B cell (primary cell): ENCODE data around the gene FBXO34. TPM values are rescaled to one million over a fixed set of nuclear protein-coding genes. Genes with fewer than 3 reads are reported as not detected.

Experiments used
- ATAC-seq: fragments of 200-7000 bp; cut with Tn5 transposase; one replicate; pipeline ENCODE4 v1.10.0; 2021; ENCODE audit warnings: low read depth, mild to moderate bottlenecking, moderate number of reproducible peaks, moderate library complexity
- CTCF ChIA-PET: fragments of 350-600 bp; sonication (Branson Sonifier 250); formaldehyde crosslinking; loops from one replicate; lab custom pipeline; 2021; ENCODE audit warnings: antibody characterized with exemption, inconsistent platforms; lab: Charles Lee
- POLR2A ChIA-PET: fragments of 350-600 bp; sonication (Branson Sonifier 250); formaldehyde crosslinking; loops from one replicate; lab custom pipeline; 2021; ENCODE audit warnings: antibody characterized with exemption; lab: Charles Lee
- DNase-seq: peaks from one replicate; pipeline ENCODE4 v3.0.0; 2013
- H2AFZ ChIP-seq: 2 replicates; pipeline ENCODE4 v1.6.1; 2012; ENCODE audit warnings: mild to moderate bottlenecking, low read depth, low read length; ENCODE audit not compliant: insufficient read depth, poor library complexity, severe bottlenecking
- H3K27ac ChIP-seq, 2 donors: 1 replicate in 1 of 2; 2 replicates in 1 of 2; pipeline ENCODE4 v1.5.1; 2012 to 2013; ENCODE audit warnings: low read length in 2 of 2, mild to moderate bottlenecking in 2 of 2, moderate library complexity in 1 of 2
- H3K27me3 ChIP-seq, 4 experiments: fragments of 200-600 bp in 1 of 4; sonication (generic) in 1 of 4; replicated peaks in 1 of 4; 1 replicate in 2 of 4; 2 replicates in 2 of 4; pipeline versions ENCODE4 v1.6.1 to v1.7.0; 2013 to 2016; ENCODE audit warnings: low read length in 3 of 4, mild to moderate bottlenecking in 2 of 4, mixed read lengths in 1 of 4, moderate library complexity in 1 of 4; ENCODE audit not compliant: insufficient read depth in 4 of 4, control insufficient read depth in 3 of 4; ENCODE audit errors: control extremely low read depth in 1 of 4
- H3K36me3 ChIP-seq, 2 experiments: replicated peaks in 1 of 2; 1 replicate in 1 of 2; 2 replicates in 1 of 2; pipeline versions ENCODE4 v1.6.1 to v1.7.1; 2013; ENCODE audit warnings: low read length in 1 of 2; ENCODE audit not compliant: insufficient read depth in 2 of 2, control insufficient read depth in 1 of 2; ENCODE audit errors: control extremely low read depth in 1 of 2, extremely low read depth in 1 of 2
- H3K4me1 ChIP-seq, 2 donors: fragments of 200-600 bp in 1 of 2; sonication (generic) in 1 of 2; 1 replicate in 1 of 2; 2 replicates in 1 of 2; pipeline versions ENCODE4 v1.5.1 to v1.6.1; 2013 to 2017; ENCODE audit warnings: low read length in 2 of 2; ENCODE audit not compliant: control insufficient read depth in 2 of 2, insufficient read depth in 2 of 2
- H3K4me2 ChIP-seq: replicated peaks from 2 replicates; pipeline ENCODE3; 2012; ENCODE audit warnings: mild to moderate bottlenecking, low read depth, low read length; ENCODE audit not compliant: poor library complexity, severe bottlenecking
- H3K4me3 ChIP-seq, 5 experiments: fragments of 200-600 bp in 1 of 5; sonication (generic) in 1 of 5; 1 replicate in 3 of 5; 2 replicates in 2 of 5; pipeline versions ENCODE4 v1.5.1 to v1.7.0; 2011 to 2016; ENCODE audit warnings: low read length in 4 of 5, mild to moderate bottlenecking in 4 of 5, low read depth in 2 of 5, control low read depth in 1 of 5, moderate library complexity in 1 of 5; ENCODE audit not compliant: insufficient read depth in 1 of 5; ENCODE audit errors: control extremely low read depth in 1 of 5, extremely low read depth in 1 of 5
- H3K79me2 ChIP-seq: fragments of 200-600 bp; sonication (generic); one replicate; pipeline ENCODE4 v1.6.0; 2016; ENCODE audit warnings: low read length; ENCODE audit not compliant: control insufficient read depth, insufficient read depth
- H3K9ac ChIP-seq: fragments of 200-600 bp; sonication (generic); 2 replicates; pipeline ENCODE4 v1.6.1; 2017; ENCODE audit warnings: mild to moderate bottlenecking, low read length, moderate library complexity
- H3K9me3 ChIP-seq, 3 donors: one replicate each; pipeline versions ENCODE4 v1.6.1 to v1.7.1; 2013; ENCODE audit warnings: low read length in 2 of 3; ENCODE audit not compliant: control insufficient read depth in 2 of 3, insufficient read depth in 1 of 3; ENCODE audit errors: control extremely low read depth in 1 of 3
- H4K20me1 ChIP-seq: 2 replicates; pipeline ENCODE4 v1.6.0; 2012; ENCODE audit warnings: mild to moderate bottlenecking, low read length; ENCODE audit not compliant: insufficient read depth, control insufficient read depth, poor library complexity, severe bottlenecking
- H3K27ac Mint-ChIP-seq: one replicate; pipeline ENCODE4 v1.8.0; 2021; ENCODE audit warnings: mixed read lengths
- H3K27me3 Mint-ChIP-seq: one replicate; pipeline ENCODE4 v1.8.0; 2021; ENCODE audit warnings: mixed read lengths
- H3K4me1 Mint-ChIP-seq: one replicate; pipeline ENCODE4 v1.8.0; 2021; ENCODE audit warnings: mixed read lengths
- H3K4me3 Mint-ChIP-seq: one replicate; pipeline ENCODE4 v1.8.0; 2021; ENCODE audit warnings: mixed read lengths
- H3K9me3 Mint-ChIP-seq: one replicate; pipeline ENCODE4 v1.8.0; 2022; ENCODE audit warnings: mixed read lengths; ENCODE audit not compliant: insufficient read depth
- EZH2 ChIP-seq: IDR thresholded peaks from 2 replicates; pipeline ENCODE4 v1.6.1; 2012; ENCODE audit warnings: borderline replicate concordance, low read depth, mild to moderate bottlenecking, moderate library complexity, low read length; ENCODE audit not compliant: insufficient read depth, poor library complexity, severe bottlenecking
- WGBS: methylation state at CpG from one replicate; pipeline ENCODE4 v1.1.5; 2013; ENCODE audit warnings: missing lambda C conversion rate; ENCODE audit not compliant: insufficient coverage; 5-methylcytosine and 5-hydroxymethylcytosine counted together
- intact Hi-C: fragments of 100-400 bp; cut with micrococcal nuclease; formaldehyde crosslinking; loops from one replicate; pipeline ENCODE4 v1.10.0; 2022
- polyA plus RNA-seq: library from polyadenylated mRNA; depleted of rRNA; stranded (reverse); fragments of >200 nt; gene quantifications from 2 replicates; pipeline ENCODE4 v1.2.3, GENCODE V29; 2012
- total RNA-seq, 2 donors: library from RNA; stranded (reverse); fragments of 120-200 nt in 1 of 2; gene quantifications; 1 replicate in 1 of 2; 2 replicates in 1 of 2; pipeline versions ENCODE4 v1.2.3 to v1.2.4, GENCODE V29; 2013 to 2022
- TF ChIP-seq, protein P1 (sequence below): fragments of 200-600 bp; IDR thresholded peaks from one replicate; pipeline ENCODE4 v1.8.0; 2022; ENCODE audit warnings: antibody characterized with exemption, mild to moderate bottlenecking

Gene FBXO34
- total and polyA plus RNA-seq, 2 donors (not counting 1 experiment from before 2014, with no cell fraction given) = 8.1 to 27.5 TPM

DNA sequence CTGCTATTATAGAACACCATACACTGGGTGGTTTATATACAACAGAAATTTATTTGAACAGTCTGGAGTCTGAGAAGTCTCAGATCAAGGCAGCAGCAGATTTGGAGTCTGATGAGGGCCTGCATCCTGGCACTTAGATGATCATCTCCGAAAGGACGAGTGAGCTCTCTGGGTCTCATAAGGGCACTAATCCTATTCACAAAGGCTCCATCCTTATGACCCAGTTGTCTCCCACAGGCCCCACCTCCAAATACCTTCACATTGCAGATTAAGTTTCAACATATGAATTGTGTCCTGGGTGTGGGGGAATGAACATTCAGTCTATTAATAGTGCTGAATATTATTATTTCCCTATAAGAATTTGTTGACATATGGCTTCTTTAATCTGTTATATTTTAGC lies 53.6 kb downstream of the FBXO34 start:
- no peak for ATAC-seq
- Histone ChIP-seq H3K27ac (peak overlapping the region in 1 of 2 donors; percentile 28), H3K27me3 (no peaks in the 10 kb centered on the region), H2AFZ (no peak overlapping the region), H4K20me1 (no peaks in the 10 kb centered on the region), H3K4me2 (no peak overlapping the region), H3K4me1 (peaks cover 13 to 20% of the 10 kb centered on the region in 2 donors), H3K9ac (no peak overlapping the region), H3K36me3 (no peaks in the 10 kb centered on the region), H3K9me3 (peaks cover 0 to 4% (median 0%) of the 10 kb centered on the region in 3 donors), H3K4me3 (no peak overlapping the region), H3K79me2 (peaks cover 57% of the 10 kb centered on the region)
- Mint-ChIP-seq H3K4me1 (peaks cover 32% of the 10 kb centered on the region), H3K4me3 (no peak overlapping the region), H3K27me3 (no peaks in the 10 kb centered on the region), H3K27ac (no peak overlapping the region), H3K9me3 (no peaks in the 10 kb centered on the region)
- CTCF ChIA-PET = no interaction called here
- no peak for DNase-seq
- POLR2A ChIA-PET = no interaction called here
- intact Hi-C loops = no loop called here
- WGBS = no CpG with 5 or more reads among the region's 2 CpGs
- TF ChIP-seq, protein P1, sequence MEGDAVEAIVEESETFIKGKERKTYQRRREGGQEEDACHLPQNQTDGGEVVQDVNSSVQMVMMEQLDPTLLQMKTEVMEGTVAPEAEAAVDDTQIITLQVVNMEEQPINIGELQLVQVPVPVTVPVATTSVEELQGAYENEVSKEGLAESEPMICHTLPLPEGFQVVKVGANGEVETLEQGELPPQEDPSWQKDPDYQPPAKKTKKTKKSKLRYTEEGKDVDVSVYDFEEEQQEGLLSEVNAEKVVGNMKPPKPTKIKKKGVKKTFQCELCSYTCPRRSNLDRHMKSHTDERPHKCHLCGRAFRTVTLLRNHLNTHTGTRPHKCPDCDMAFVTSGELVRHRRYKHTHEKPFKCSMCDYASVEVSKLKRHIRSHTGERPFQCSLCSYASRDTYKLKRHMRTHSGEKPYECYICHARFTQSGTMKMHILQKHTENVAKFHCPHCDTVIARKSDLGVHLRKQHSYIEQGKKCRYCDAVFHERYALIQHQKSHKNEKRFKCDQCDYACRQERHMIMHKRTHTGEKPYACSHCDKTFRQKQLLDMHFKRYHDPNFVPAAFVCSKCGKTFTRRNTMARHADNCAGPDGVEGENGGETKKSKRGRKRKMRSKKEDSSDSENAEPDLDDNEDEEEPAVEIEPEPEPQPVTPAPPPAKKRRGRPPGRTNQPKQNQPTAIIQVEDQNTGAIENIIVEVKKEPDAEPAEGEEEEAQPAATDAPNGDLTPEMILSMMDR = no peak
- TF ChIP-seq EZH2 = no peak

DNA sequence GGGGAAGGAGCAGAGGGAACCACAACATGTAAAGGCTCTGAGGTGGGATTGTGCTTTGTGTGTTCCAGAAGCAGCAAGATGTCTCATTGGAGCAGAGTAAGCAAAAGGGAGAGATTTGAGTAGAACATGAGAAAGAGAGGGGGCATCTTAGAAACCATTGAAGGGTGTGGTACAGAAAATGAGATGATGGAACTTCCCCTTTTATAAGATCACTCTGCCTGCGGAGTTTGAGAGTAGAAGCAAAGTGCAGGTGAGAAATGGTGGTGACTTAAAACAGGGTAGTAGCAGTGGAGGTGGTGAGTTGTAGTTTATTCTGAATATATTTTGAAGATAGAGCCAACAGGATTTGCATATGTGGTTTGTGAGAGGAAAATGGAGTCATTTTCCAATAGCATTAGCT lies 56.0 kb downstream of the FBXO34 start:
- Mint-ChIP-seq H3K27ac (peak overlapping the region; percentile 82), H3K4me1 (peaks cover 38% of the 10 kb centered on the region), H3K4me3 (peak overlapping the region; percentile 1), H3K9me3 (no peaks in the 10 kb centered on the region), H3K27me3 (no peaks in the 10 kb centered on the region)
- Histone ChIP-seq H3K36me3 (no peaks in the 10 kb centered on the region), H3K79me2 (peaks cover 52% of the 10 kb centered on the region), H3K4me3 (no peak overlapping the region), H3K9ac (no peak overlapping the region), H3K27me3 (no peaks in the 10 kb centered on the region), H4K20me1 (no peaks in the 10 kb centered on the region), H3K27ac (peak overlapping the region; percentile 50 to 70), H3K9me3 (no peaks in the 10 kb centered on the region), H3K4me2 (peak overlapping the region; percentile 48), H2AFZ (peak overlapping the region; percentile 55), H3K4me1 (peaks cover 15 to 21% of the 10 kb centered on the region in 2 donors)
- ChIA-PET POLR2A (no interaction called here), CTCF (no interaction called here)
- intact Hi-C loops = no loop called here
- DNase-seq = peak; percentile 70
- TF ChIP-seq, protein P1 = no peak
- no peak for TF ChIP-seq EZH2
- peak; percentile 92 for ATAC-seq
- WGBS = no CpG with 5 or more reads among the region's 1 CpG
